Measurements from ENCODE around the gene CLCN7. TPM values are rescaled to one million over a fixed set of nuclear protein-coding genes. Genes with fewer than 3 reads are reported as not detected.
"Not testable (repeated sequence)": the region's sequence is repeated elsewhere in the genome, so short reads cannot be mapped to it uniquely, and the experiment has no call there.

The CLCN7 gene
- total RNA-seq, 1 experiment from 2014 or later: 55.6 TPM

- no peak for DNase-seq (ENCODE audit: low read depth)
These were observed 13.3 kb upstream of the CLCN7 start for GRCh38 chr16:1488054-1488601.

- DNase-seq (ENCODE audit: low read depth): no peak
These were observed 12.7 kb upstream of the CLCN7 start for GRCh38 chr16:1487395-1488053.

- no peak for DNase-seq (ENCODE audit: low read depth)
These were observed 11.9 kb upstream of the CLCN7 start for GRCh38 chr16:1486551-1487390.

- no peak for DNase-seq (ENCODE audit: low read depth)
These were observed 11.1 kb upstream of the CLCN7 start for GRCh38 chr16:1485847-1486496.

- no peak for DNase-seq (ENCODE audit: low read depth)
These were observed 7.3 kb upstream of the CLCN7 start for GRCh38 chr16:1481906-1482835.

GRCh38 chr16:1478937-1479336 lies 4.1 kb upstream of the CLCN7 start:
- not testable (repeated sequence) for DNase-seq (ENCODE audit: low read depth)

GRCh38 chr16:1477033-1477432 lies 2.2 kb upstream of the CLCN7 start:
- DNase-seq (ENCODE audit: low read depth): no peak

GRCh38 chr16:1475552-1476114 lies 805 bp upstream of the CLCN7 start:
- DNase-seq (ENCODE audit: low read depth): no peak

- DNase-seq (ENCODE audit: low read depth): no peak
These were observed 589 bp downstream of the CLCN7 start for GRCh38 chr16:1474082-1474795.

GRCh38 chr16:1472974-1473373 lies 1.9 kb downstream of the CLCN7 start:
- DNase-seq (ENCODE audit: low read depth): no peak

GRCh38 chr16:1471569-1472194 lies 3.1 kb downstream of the CLCN7 start:
- no peak for DNase-seq (ENCODE audit: low read depth)

GRCh38 chr16:1470481-1471251 lies 4.2 kb downstream of the CLCN7 start:
- DNase-seq (ENCODE audit: low read depth): peak; percentile 49

- no peak for DNase-seq (ENCODE audit: low read depth)
These were observed 5.1 kb downstream of the CLCN7 start for GRCh38 chr16:1469693-1470201.

GRCh38 chr16:1469141-1469540 lies 5.7 kb downstream of the CLCN7 start:
- DNase-seq (ENCODE audit: low read depth): not testable (repeated sequence)

GRCh38 chr16:1468426-1468810 lies 6.4 kb downstream of the CLCN7 start:
- DNase-seq (ENCODE audit: low read depth): no peak

- DNase-seq (ENCODE audit: low read depth): no peak
These were observed 7.8 kb downstream of the CLCN7 start for GRCh38 chr16:1466968-1467521.

- no peak for DNase-seq (ENCODE audit: low read depth)
These were observed 8.8 kb downstream of the CLCN7 start for GRCh38 chr16:1466054-1466453.

- DNase-seq (ENCODE audit: low read depth): no peak
These were observed 9.3 kb downstream of the CLCN7 start for GRCh38 chr16:1465567-1465915.
